SHP77 (cell line): ENCODE results near the gene IQCH.
A peak's percentile ranks its signal among the peaks of the same experiment; 100 is the strongest.

Experiments used
- DNase-seq, 2 experiments: peaks; one replicate each; lab custom pipeline; 2025; lab: John Stamatoyannopoulos, UW

Gene IQCH

GRCh38 chr15:67501177-67501835 lies 246.7 kb downstream of the IQCH start:
- peak in 1 of 2 experiments; percentile 17 for DNase-seq

GRCh38 chr15:67501836-67502461 lies 247.4 kb downstream of the IQCH start:
- no peak for DNase-seq

- DNase-seq: no peak
Observed at GRCh38 chr15:67504056-67504455, 249.5 kb downstream of the IQCH start.

- no peak for DNase-seq
Observed at GRCh38 chr15:67504796-67505195, 250.2 kb downstream of the IQCH start.

- DNase-seq: no peak
Observed at GRCh38 chr15:67505675-67506572, 251.3 kb downstream of the IQCH start.

- DNase-seq: no peak
Observed at GRCh38 chr15:67506775-67507747, 252.5 kb downstream of the IQCH start.

GRCh38 chr15:67508407-67508806 lies 253.8 kb downstream of the IQCH start:
- DNase-seq: no peak

- no peak for DNase-seq
Observed at GRCh38 chr15:67509918-67510317, 255.3 kb downstream of the IQCH start.

- no peak for DNase-seq
Observed at GRCh38 chr15:67510597-67511190, 256.1 kb downstream of the IQCH start.

GRCh38 chr15:67511606-67512005 lies 257.0 kb downstream of the IQCH start:
- no peak for DNase-seq

GRCh38 chr15:67512140-67512539 lies 257.6 kb downstream of the IQCH start:
- DNase-seq: no peak

- no peak for DNase-seq
Observed at GRCh38 chr15:67512933-67513714, 258.5 kb downstream of the IQCH start.

GRCh38 chr15:67515090-67515489 lies 260.5 kb downstream of the IQCH start:
- DNase-seq: no peak

GRCh38 chr15:67515557-67515956 lies 261.0 kb downstream of the IQCH start:
- no peak for DNase-seq

- peak in 1 of 2 experiments; percentile 69 for DNase-seq
Observed at GRCh38 chr15:67520321-67521028, 265.9 kb downstream of the IQCH start.

GRCh38 chr15:67521029-67521782 lies 266.6 kb downstream of the IQCH start, which contains the start of gene C15orf61:
Gene C15orf61, plus strand, starts transcription at chr15:67521131. Its CDS starts 118 bp downstream, at chr15:67521249.
- peak; percentile 81 to 89 for DNase-seq

- no peak for DNase-seq
Observed at GRCh38 chr15:67521783-67522568, 267.4 kb downstream of the IQCH start.

GRCh38 chr15:67523330-67523729 lies 268.7 kb downstream of the IQCH start:
- no peak for DNase-seq
